Loucy (cell line): Measurements from ENCODE around the gene ZNF407.

Experiments
- CTCF ChIP-seq: fragments of 200-600 bp; sonication (generic); conservative IDR thresholded peaks from 2 replicates; pipeline ENCODE4 v1.5.1; 2014; ENCODE audit warnings: mild to moderate bottlenecking, antibody characterized with exemption, low read length
- EZH2phosphoT487 ChIP-seq: fragments of 200-600 bp; IDR thresholded peaks from 2 replicates; pipeline ENCODE4 v1.6.1; 2018; ENCODE audit warnings: antibody characterized with exemption, mild to moderate bottlenecking, moderate library complexity, borderline replicate concordance

GRCh38 chr18:74616494-74616893 lies 18.8 kb downstream of the ZNF407 start:
- TF ChIP-seq CTCF, result no peak
- TF ChIP-seq EZH2phosphoT487, result no peak
